Activated naive CD4-positive, alpha-beta T cell treated with anti-CD3 and anti-CD28 coated beads, Interleukin-2, amount 50 U/mL, for 72 hours (primary cell): Measurements from ENCODE around the gene RASSF8. TPM values are rescaled to one million over a fixed set of nuclear protein-coding genes. Genes with fewer than 3 reads are reported as not detected.
A peak's percentile ranks its signal among the peaks of the same experiment; 100 is the strongest.

ENCODE experiments used
- ATAC-seq, 2 donors: fragments of 150-1000 bp; cut with Tn5 transposase; 2 replicates each; pipeline ENCODE4 v1.10.0; 2021; ENCODE audit warnings: mild to moderate bottlenecking in 2 of 2, moderate library complexity in 2 of 2
- DNase-seq, 2 donors: peaks; one replicate each; pipeline ENCODE4 v3.0.0; 2021 to 2022; ENCODE audit warnings: low spot score in 2 of 2
- H3K27ac Mint-ChIP-seq, 2 donors: one replicate each; pipeline ENCODE4 v1.8.0; 2022; ENCODE audit warnings: mild to moderate bottlenecking in 2 of 2, mixed read lengths in 2 of 2
- H3K36me3 Mint-ChIP-seq, 2 donors: one replicate each; pipeline ENCODE4 v1.8.0; 2022; ENCODE audit warnings: mixed read lengths in 2 of 2
- H3K9me3 Mint-ChIP-seq, 2 donors: one replicate each; pipeline ENCODE4 v1.8.0; 2022; ENCODE audit warnings: mixed read lengths in 2 of 2
- total RNA-seq, 2 donors: library from RNA; stranded (reverse); gene quantifications; one replicate each; pipeline ENCODE4 v1.2.3, GENCODE V29; 2022

The RASSF8 gene
- total RNA-seq, 2 donors from 2014 or later = 0.46 to 0.56 TPM

DNA sequence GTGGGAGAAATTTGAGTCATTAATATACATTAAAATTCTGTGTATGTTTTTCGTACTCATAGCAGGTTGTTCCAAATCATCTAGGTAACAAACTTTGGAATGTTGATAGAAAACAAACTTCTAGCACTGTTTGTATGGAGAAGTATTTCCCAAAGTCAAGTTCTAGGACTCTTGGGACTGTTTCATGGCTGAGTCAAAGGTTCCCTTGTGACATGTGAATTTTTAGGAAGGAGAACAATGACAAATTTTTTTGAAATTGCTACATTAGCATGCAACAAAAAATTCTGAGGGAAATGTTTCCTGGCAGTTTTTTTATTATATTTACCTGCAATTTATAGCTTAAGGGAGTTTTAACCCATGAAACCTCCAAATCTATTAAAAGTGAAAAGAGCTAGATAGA is 73.8 kb downstream of the RASSF8 start:
- H3K9me3 Mint-ChIP-seq = no peaks in the 10 kb centered on the region
- no peak for ATAC-seq
- H3K36me3 Mint-ChIP-seq = no peaks in the 10 kb centered on the region
- no peak for DNase-seq
- no peak overlapping the region for H3K27ac Mint-ChIP-seq

DNA sequence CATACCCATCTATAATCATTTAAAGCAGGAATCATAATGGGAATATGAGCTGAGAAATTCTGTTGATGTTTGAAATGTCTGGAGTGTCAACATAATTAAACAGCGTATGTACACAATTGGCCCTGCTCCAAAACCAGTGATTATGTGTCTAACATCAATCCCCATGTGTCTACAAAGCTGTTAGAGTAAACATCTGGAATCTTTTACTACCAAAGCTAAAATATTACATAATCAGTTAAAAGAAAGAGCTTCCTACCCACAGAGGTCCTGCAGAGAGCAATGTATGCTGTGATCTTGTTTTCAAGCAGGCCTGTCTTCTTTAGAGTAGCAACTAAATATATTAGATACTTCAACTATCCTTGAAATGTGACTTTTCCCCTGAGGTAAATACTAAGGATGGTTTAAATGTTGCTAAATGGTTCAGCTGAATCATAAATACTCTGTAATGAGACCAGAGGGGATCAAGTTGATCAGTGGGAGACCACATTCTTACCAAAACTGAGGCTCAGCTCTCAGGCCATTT is 74.3 kb downstream of the RASSF8 start:
- Mint-ChIP-seq H3K9me3 (no peaks in the 10 kb centered on the region), H3K36me3 (no peaks in the 10 kb centered on the region), H3K27ac (no peak overlapping the region)
- no peak for ATAC-seq
- DNase-seq = no peak

DNA sequence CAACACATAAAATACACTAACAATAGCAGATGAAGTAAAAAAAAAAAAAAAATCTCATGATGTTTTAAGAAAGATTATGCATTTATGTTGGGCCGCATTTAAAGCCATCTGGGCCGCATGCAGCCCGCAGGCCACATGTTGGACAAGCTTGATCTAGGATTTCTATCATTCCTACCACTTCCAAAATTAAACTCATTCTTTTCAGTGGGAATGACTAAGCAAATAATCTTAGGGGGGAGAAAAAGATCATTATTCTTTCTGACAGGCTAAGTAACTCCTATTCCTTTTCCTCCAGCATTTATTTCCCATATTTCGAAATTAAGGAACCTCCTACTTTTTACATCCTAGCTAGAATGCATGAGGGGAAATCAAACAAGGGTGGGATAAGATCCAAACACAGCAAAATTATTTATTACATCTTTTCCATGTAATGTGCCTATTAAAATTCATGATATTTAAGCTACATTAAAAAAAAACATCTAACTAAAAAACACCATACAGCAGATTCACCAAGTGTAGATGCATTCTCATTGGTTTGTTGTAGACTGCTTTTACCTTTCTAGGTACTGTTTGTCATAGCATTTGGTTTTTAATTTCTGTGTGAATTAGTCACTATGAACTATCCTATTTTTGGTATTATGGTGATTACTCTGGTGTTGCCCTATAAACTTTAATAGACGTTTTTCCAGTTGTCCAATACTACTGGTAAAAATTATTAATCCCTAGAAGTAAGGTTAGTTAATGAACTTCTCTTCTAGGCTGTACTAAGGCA is 76.1 kb downstream of the RASSF8 start:
- H3K36me3 Mint-ChIP-seq = no peaks in the 10 kb centered on the region
- no peak overlapping the region for H3K27ac Mint-ChIP-seq
- ATAC-seq (no peak), DNase-seq (no peak)
- no peaks in the 10 kb centered on the region for H3K9me3 Mint-ChIP-seq

DNA sequence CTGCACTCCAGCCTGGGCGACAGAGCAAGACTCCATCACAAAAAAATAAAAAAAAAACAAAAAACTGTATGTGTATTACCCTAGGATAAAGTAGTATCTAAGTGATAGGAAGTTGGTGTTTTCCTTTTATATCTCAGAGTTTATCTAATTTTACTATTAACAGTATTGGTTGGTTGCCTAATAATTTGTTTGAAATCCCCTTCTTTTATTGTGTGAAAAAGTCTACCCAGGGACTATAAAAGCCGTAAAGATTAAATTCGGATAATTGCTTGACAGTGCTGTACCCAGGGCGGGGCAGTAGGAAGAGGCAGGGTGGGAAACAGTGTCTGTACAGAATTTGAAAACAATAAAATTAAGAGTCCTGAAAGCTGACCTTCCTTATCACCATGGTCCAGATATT is 78.4 kb downstream of the RASSF8 start:
- ATAC-seq (no peak), DNase-seq (no peak)
- Mint-ChIP-seq H3K27ac (no peak overlapping the region), H3K9me3 (no peaks in the 10 kb centered on the region), H3K36me3 (no peaks in the 10 kb centered on the region)

DNA sequence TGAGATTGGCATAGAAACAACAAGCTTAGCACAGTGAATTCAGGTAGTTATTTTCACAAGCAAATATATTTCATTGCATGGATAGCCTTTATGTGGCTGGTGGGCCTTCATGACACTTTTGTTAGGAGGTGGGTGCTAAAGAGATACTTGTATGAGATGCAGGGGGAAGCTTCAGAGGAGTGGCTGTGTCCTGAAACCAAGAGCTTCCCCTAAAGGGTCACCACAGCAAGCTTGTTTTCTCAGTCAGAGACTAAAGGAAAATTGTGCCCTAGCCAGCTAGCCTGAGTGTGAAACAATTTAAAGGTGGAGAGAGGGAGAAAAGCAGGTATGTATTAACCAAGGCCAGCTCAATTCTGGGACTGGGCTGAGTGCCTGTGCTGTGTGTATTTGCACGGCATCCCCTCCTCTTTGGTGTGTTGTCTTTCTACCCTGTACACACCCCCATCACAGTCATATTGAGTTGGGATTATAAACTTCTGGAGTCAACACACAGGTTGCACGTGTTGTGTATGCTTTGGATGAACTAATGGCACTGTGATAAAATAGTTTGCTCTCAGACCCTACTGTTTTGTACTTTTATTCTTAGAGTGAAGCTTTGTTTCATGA is 79.2 kb downstream of the RASSF8 start:
- H3K9me3 Mint-ChIP-seq = no peaks in the 10 kb centered on the region
- ATAC-seq (no peak), DNase-seq (no peak)
- H3K36me3 Mint-ChIP-seq = no peaks in the 10 kb centered on the region
- no peak overlapping the region for H3K27ac Mint-ChIP-seq

DNA sequence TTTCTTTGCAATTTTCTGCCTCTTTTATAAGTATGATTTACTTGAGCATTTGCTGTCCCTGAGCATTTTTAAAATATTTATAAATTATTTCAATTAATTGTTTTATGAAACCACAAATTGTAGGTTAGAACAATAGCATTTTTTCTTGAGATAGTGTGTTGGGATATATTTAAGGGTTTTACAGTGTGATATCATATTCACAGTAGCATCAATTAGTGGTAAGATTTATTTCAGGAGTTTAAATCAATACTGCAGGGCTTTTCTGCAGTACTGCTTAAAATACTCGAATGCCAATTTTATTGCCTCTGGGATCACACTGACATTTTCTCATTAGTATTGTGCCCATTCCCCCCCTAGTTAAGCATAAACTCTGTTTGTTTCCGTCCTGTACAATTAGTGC is 84.2 kb downstream of the RASSF8 start:
- no peaks in the 10 kb centered on the region for H3K9me3 Mint-ChIP-seq
- ATAC-seq (no peak), DNase-seq (no peak)
- no peaks in the 10 kb centered on the region for H3K36me3 Mint-ChIP-seq
- no peak overlapping the region for H3K27ac Mint-ChIP-seq

DNA sequence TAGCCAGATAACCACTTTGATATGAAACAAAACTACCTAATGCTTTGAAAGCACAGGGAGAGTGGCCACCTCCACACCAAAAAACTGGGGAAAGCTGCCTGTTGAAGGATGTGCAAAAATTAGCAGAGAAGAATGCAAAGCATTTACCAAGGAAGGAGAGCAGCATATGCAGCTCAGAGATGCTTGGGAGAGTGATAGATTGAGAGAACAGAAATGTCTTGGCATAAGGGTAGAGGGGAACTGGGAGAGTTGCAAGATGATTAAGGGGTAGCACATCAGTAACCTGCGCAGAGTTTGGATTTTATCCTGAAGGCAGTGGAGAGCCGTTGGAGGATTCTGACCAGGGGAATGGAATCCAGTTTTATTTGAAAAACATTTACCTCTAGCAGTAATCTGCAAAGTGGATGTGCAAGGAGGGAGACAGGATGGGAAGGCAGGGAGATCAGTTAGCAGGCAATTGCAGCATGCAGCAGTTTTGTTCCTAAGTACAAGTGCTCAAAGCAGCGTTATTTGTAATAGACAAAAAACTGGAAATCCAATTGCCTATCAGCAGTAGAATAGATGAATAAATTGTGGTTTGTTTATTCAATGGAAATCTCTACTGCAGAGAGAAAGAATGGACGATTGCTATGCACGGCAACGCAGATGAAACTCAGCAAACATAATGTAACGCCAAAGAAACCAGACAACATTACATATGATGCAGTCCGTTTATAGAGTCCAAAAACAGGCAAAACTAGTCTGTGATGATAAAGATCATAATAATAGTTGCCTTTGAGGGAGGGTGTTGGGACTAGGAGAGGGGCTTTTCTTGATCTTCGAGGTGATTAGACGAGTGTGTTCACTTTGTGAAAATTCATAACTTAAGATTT is 84.9 kb downstream of the RASSF8 start:
- ATAC-seq (no peak), DNase-seq (no peak)
- Mint-ChIP-seq H3K27ac (peak overlapping the region in 1 of 2 donors; percentile 19), H3K9me3 (no peaks in the 10 kb centered on the region), H3K36me3 (no peaks in the 10 kb centered on the region)

DNA sequence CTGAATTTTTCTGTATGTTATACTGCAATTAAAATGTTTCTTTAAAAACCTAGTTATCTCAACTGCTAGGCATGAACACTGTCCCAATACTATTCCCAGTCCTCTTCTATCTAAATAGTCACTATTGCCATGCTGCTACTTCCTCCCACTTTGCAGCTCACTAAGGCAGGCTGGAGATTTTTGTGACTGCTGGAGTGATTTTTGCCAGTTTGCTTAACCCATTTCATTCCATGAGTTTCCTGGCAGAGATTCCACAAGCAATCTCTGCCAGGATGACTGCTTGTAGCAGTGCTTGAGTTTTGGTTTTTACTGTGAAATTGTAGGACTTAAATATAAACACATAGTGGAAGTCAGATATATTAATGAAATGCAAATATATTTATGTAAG is 85.5 kb downstream of the RASSF8 start:
- DNase-seq (no peak), ATAC-seq (no peak)
- Mint-ChIP-seq H3K9me3 (no peaks in the 10 kb centered on the region), H3K36me3 (no peaks in the 10 kb centered on the region), H3K27ac (no peak overlapping the region)

DNA sequence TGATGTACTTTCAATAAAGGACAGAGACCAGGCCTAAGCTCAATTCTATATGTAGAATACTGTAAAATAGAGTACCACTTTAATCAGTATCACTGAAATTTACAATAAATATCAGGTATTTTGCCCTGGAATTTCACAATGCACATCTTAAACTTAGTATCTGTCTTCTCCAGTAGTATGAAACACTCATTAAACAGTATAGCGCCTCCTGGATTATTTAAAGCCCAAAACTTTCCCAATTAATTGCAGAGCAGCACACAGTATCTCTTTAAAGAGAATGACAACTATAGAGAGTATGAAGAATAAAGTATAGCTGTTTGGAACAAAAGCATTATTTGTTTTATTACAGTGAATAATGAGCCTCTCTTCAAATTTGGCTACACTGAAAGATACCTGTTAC is 86.1 kb downstream of the RASSF8 start:
- DNase-seq (no peak), ATAC-seq (no peak)
- H3K9me3 Mint-ChIP-seq = no peaks in the 10 kb centered on the region
- H3K27ac Mint-ChIP-seq = no peak overlapping the region
- no peaks in the 10 kb centered on the region for H3K36me3 Mint-ChIP-seq

DNA sequence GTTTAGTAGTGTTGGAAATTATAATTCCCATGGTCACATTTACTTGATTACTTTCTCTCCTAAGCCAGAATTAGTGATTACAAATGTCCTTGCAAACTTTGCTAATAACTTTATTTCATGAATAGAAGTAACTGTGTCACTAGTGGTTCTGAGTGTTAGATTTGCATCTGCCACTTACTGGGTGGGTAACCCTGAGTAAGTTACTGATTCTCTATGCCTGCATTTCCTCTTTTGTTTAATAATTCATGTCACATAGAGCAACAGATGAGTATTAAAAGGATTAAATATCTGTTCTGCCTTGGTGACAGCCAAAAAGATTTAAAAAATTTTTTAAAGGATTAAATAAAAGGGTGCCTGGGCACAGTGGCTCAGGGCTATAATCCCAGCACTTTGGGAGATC is 87.7 kb downstream of the RASSF8 start:
- no peak for ATAC-seq
- no peaks in the 10 kb centered on the region for H3K36me3 Mint-ChIP-seq
- no peak overlapping the region for H3K27ac Mint-ChIP-seq
- H3K9me3 Mint-ChIP-seq = no peaks in the 10 kb centered on the region
- no peak for DNase-seq

DNA sequence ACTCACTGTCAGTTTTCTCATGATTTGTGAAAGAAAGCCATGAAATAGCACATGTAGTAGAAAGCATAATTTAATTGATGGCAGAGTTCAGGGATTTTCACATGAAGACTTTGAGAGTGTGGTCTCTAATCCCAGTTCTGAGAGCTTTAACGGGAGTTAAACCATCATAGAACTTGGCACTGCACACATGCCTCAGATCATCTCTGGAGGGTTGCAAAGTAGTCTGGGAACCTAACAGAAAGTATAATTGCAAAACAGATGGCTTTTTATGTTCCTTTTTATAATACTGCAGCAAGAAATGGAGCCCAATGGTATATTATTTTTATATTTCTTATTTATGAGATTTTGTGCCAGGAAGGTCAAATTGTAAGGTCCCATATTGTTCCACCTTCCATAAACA is 88.4 kb downstream of the RASSF8 start:
- ATAC-seq (no peak), DNase-seq (no peak)
- Mint-ChIP-seq H3K36me3 (no peaks in the 10 kb centered on the region), H3K27ac (no peak overlapping the region), H3K9me3 (no peaks in the 10 kb centered on the region)

DNA sequence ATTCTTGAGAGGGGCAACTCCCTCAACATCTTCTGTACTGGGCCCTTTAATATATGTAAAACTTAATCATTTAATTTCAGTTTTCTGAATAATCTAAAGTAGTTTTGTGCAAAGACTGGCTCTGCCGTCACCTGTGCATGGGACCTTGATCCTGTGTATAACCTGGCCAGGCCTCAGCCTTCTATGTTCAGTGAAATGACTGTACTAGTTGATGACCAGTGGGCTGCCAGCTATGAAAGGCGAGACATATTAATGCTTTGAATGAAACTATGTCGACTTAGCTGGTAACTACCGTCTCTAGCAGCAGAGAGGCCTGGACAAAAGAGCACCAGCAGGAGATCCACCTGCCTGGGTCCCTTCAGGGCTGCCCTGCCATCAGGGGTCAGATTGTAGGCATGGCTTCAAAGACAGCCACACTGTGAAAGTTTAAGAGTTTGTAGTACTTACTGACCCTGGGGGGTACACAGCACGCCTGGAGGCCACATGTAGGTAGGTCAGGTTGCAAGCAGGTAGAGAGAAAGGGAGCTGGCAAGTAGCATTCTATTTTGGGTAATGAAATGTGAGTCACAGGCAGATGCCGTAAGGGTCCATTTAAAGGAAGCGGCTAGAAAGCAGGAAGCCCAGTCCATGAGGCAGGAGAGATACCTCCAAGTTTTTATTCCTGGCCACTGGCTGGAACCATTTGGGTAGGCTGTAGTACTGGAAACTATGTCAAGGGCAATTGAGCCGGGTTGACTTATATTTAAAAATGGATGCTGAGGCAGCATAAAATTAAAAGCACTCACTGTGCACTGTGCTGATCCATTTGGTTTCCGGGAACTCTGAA is 89.1 kb downstream of the RASSF8 start:
- no peak for ATAC-seq
- H3K27ac Mint-ChIP-seq = no peak overlapping the region
- H3K36me3 Mint-ChIP-seq = no peaks in the 10 kb centered on the region
- no peak for DNase-seq
- H3K9me3 Mint-ChIP-seq = no peaks in the 10 kb centered on the region

DNA sequence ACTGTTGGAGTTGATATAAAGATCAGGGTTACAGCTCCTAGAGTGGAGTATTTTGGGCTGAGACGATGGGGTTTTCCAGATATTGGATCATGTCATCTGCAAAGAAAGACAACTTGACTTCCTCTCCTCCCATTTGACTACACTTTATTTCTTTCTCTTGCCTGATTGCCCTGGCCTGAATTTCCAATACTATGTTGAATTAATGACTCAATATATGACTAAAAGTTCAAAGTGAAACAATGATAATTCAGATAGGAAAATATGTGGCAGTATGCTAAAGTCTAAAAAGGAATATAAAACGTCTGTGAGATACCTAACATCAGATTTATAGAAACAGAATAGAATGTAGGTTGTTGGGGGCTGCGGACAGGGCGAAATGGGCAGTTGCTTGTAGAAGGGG is 94.2 kb downstream of the RASSF8 start:
- ATAC-seq (no peak), DNase-seq (no peak)
- no peak overlapping the region for H3K27ac Mint-ChIP-seq

DNA sequence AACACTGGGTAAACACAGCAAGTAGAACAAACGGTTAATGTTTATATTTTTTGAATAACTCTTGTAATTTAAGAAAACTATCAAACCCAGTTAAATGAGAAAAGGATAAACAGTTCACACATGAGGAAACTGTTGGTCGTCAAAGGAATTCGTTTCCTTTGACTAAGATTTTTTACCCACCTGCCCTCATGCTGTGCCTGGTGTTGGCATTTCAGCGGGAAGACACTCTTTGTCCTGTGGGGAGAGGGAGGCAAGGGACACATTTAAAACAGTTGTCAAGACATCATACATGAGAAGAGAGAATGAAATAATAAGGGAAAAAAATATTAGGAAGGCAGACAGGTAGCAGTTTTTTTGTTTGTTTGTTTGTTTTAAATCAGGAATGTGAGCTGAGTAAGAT is 95.9 kb downstream of the RASSF8 start:
- H3K36me3 Mint-ChIP-seq = no peaks in the 10 kb centered on the region
- no peaks in the 10 kb centered on the region for H3K9me3 Mint-ChIP-seq
- DNase-seq (no peak), ATAC-seq (no peak)
- no peak overlapping the region for H3K27ac Mint-ChIP-seq

More for the DNA sequence above, 94.2 kb downstream of the RASSF8 start:
- Mint-ChIP-seq H3K36me3 (no peaks in the 10 kb centered on the region), H3K9me3 (no peaks in the 10 kb centered on the region)

DNA sequence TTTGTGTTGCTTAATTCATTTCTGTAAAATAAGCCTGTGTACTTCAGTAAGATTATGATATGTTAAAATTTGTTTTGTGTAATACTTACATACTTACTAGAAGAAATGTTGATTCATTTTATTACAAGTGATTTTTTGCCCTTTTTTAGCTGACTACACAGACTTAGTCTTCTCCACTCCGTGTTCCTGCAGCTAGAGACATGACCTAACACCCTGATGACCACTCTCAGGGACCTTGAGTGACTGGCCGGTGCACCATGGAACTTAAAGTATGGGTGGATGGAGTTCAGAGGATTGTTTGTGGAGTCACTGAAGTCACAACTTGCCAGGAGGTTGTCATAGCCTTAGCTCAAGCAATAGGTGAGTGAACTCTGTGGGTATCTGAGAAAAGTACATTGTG is 96.6 kb downstream of the RASSF8 start:
- ATAC-seq = no peak

DNA sequence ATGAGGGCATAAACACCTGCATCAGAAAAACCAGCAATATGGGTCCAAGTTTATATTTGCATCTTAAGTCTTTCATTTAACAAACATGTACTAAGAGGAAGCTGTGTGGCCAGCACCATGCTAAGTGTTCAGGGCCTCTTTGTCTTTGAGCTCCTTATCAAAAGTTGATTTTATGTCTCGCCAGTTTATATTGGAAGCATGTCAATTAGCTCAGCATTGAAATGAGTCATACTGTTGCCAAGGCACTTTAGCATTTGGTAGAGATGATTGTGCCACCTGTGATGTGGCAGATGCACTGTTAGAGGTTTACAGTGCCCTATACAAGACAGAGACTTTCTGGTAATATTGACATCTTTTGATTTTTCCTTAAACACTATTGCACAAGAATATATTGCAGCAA is 97.9 kb downstream of the RASSF8 start:
- DNase-seq = no peak
- Mint-ChIP-seq H3K9me3 (no peaks in the 10 kb centered on the region), H3K36me3 (no peaks in the 10 kb centered on the region), H3K27ac (no peak overlapping the region)
- no peak for ATAC-seq

More for the DNA sequence above, 96.6 kb downstream of the RASSF8 start:
- Mint-ChIP-seq H3K27ac (no peak overlapping the region), H3K36me3 (no peaks in the 10 kb centered on the region), H3K9me3 (no peaks in the 10 kb centered on the region)
- DNase-seq = no peak
